Adrenal gland (tissue), 5 donors: ENCODE measurements around the gene ITFG1.

ENCODE experiments used
- CTCF ChIP-seq, 6 experiments: fragments of 450-650 bp in 4 of 6; fragments of 200-600 bp in 2 of 6; sonication (generic) in 1 of 6; IDR thresholded peaks; 1 replicate in 5 of 6; 2 replicates in 1 of 6; pipeline versions ENCODE4 v1.5.1 to v1.8.0; 2016 to 2021; ENCODE audit warnings: antibody characterized with exemption in 6 of 6, mild to moderate bottlenecking in 2 of 6, moderate library complexity in 1 of 6
- POLR2A ChIP-seq, 2 donors: fragments of 450-650 bp; IDR thresholded peaks; one replicate each; pipeline ENCODE4 v1.6.1; 2017; ENCODE audit warnings: antibody characterized with exemption in 2 of 2, mild to moderate bottlenecking in 2 of 2, moderate library complexity in 1 of 2
- donor health status: DM: no; HTN: no; CAD: no.

- TF ChIP-seq CTCF (IDR thresholded peaks at IDR 0.05) = no peak
- TF ChIP-seq POLR2A (IDR thresholded peaks at IDR 0.05) = no peak
These were observed 12.9 kb upstream of the ITFG1 start for GRCh38 chr16:47473792-47474191.
